Parathyroid adenoma (tissue), 2 donors: ENCODE results near the gene PNMA1.

Source experiments
- H2AFZ ChIP-seq: fragments of 300-600 bp; sonication (generic); one replicate; pipeline ENCODE4 v1.7.0; 2017; ENCODE audit warnings: antibody characterized with exemption, mild to moderate bottlenecking
- H3K27ac ChIP-seq: fragments of 300-600 bp; sonication (generic); one replicate; pipeline ENCODE4 v1.7.0; 2017
- H3K27me3 ChIP-seq: fragments of 300-600 bp; sonication (generic); one replicate; pipeline ENCODE4 v1.7.0; 2017; ENCODE audit warnings: low read length; ENCODE audit not compliant: control insufficient read depth, insufficient read depth
- H3K36me3 ChIP-seq: fragments of 300-600 bp; sonication (generic); one replicate; pipeline ENCODE4 v1.7.0; 2017; ENCODE audit warnings: low read length; ENCODE audit not compliant: control insufficient read depth, insufficient read depth
- H3K4me1 ChIP-seq: fragments of 300-600 bp; sonication (generic); one replicate; pipeline ENCODE4 v1.7.0; 2017; ENCODE audit warnings: control low read depth
- H3K4me2 ChIP-seq: fragments of 300-600 bp; sonication (generic); one replicate; pipeline ENCODE4 v1.7.0; 2017; ENCODE audit warnings: low read length
- H3K4me3 ChIP-seq: fragments of 300-600 bp; sonication (generic); one replicate; pipeline ENCODE4 v1.7.0; 2017; ENCODE audit warnings: low read depth, low read length
- H3K79me2 ChIP-seq: fragments of 300-600 bp; sonication (generic); one replicate; pipeline ENCODE4 v1.7.0; 2017; ENCODE audit warnings: control low read depth
- H3K9ac ChIP-seq: fragments of 300-600 bp; sonication (generic); one replicate; pipeline ENCODE4 v1.7.0; 2017; ENCODE audit warnings: mild to moderate bottlenecking
- H3K9me3 ChIP-seq: fragments of 300-600 bp; sonication (generic); one replicate; pipeline ENCODE4 v1.7.0; 2017; ENCODE audit warnings: low read length; ENCODE audit not compliant: control insufficient read depth
- CTCF ChIP-seq: fragments of 300-600 bp; sonication (generic); IDR thresholded peaks from one replicate; pipeline ENCODE4 v1.7.0; 2017; ENCODE audit warnings: antibody characterized with exemption, mild to moderate bottlenecking
- donor health status: primary hyperparathyroidism.

PNMA1 gene

GRCh38 chr14:73740618-73741326, 26.6 kb upstream of the PNMA1 start:
- H3K36me3 ChIP-seq, result no peaks in the 10 kb centered on the region
- H3K27ac ChIP-seq, result peak overlapping the region; percentile 74
- no peak overlapping the region for H3K4me3 ChIP-seq
- no peak overlapping the region for H3K4me2 ChIP-seq
- peaks cover 60% of the 10 kb centered on the region for H3K4me1 ChIP-seq
- no peak overlapping the region for H3K9ac ChIP-seq
- no peaks in the 10 kb centered on the region for H3K27me3 ChIP-seq
- H2AFZ ChIP-seq, result no peak overlapping the region
- H3K79me2 ChIP-seq, result peaks cover 80% of the 10 kb centered on the region
- no peak for TF ChIP-seq CTCF
- no peaks in the 10 kb centered on the region for H3K9me3 ChIP-seq

- H3K4me2 ChIP-seq, result no peak overlapping the region
- H3K27me3 ChIP-seq, result no peaks in the 10 kb centered on the region
- H2AFZ ChIP-seq, result no peak overlapping the region
- no peaks in the 10 kb centered on the region for H3K9me3 ChIP-seq
- H3K9ac ChIP-seq, result no peak overlapping the region
- H3K4me3 ChIP-seq, result no peak overlapping the region
- no peaks in the 10 kb centered on the region for H3K36me3 ChIP-seq
- H3K79me2 ChIP-seq, result peaks cover 74% of the 10 kb centered on the region
- peak overlapping the region; percentile 74 for H3K27ac ChIP-seq
- no peak for TF ChIP-seq CTCF
- peaks cover 53% of the 10 kb centered on the region for H3K4me1 ChIP-seq
Observed at GRCh38 chr14:73739899-73740617, 25.9 kb upstream of the PNMA1 start.

- Histone ChIP-seq H2AFZ (no peak overlapping the region), H3K79me2 (peaks cover 72% of the 10 kb centered on the region), H3K4me2 (no peak overlapping the region), H3K36me3 (no peaks in the 10 kb centered on the region), H3K9me3 (no peaks in the 10 kb centered on the region), H3K4me1 (peaks cover 46% of the 10 kb centered on the region), H3K4me3 (no peak overlapping the region), H3K27ac (peak overlapping the region; percentile 74), H3K9ac (no peak overlapping the region), H3K27me3 (no peaks in the 10 kb centered on the region)
- no peak for TF ChIP-seq CTCF
Observed at GRCh38 chr14:73739174-73739898, 25.2 kb upstream of the PNMA1 start.

- Histone ChIP-seq H3K4me2 (no peak overlapping the region), H3K9ac (no peak overlapping the region), H3K36me3 (no peaks in the 10 kb centered on the region), H3K27ac (no peak overlapping the region), H3K9me3 (no peaks in the 10 kb centered on the region), H3K4me1 (peaks cover 39% of the 10 kb centered on the region), H3K27me3 (no peaks in the 10 kb centered on the region), H3K79me2 (peaks cover 72% of the 10 kb centered on the region), H3K4me3 (no peak overlapping the region), H2AFZ (no peak overlapping the region)
- TF ChIP-seq CTCF, result no peak
Observed at GRCh38 chr14:73738518-73739173, 24.5 kb upstream of the PNMA1 start.
